HepG2 (cell line): ENCODE measurements around the gene NPB. TPM values are rescaled to one million over a fixed set of nuclear protein-coding genes. Genes with fewer than 3 reads are reported as not detected.

ENCODE experiments used
- CEBPB ChIP-seq: IDR thresholded peaks from 2 replicates; pipeline ENCODE4 v1.6.1; 2011; ENCODE audit warnings: low read depth, low read length, improper control_type of control experiment, borderline replicate concordance
- FOSL1 ChIP-seq: sonication (generic); formaldehyde crosslinking; IDR thresholded peaks from 2 replicates; pipeline ENCODE4 v1.9.0; 2021; ENCODE audit warnings: missing genetic modification reagents, borderline replicate concordance
- FOXP1 ChIP-seq, 2 experiments: fragments of 450-650 bp in 1 of 2; IDR thresholded peaks; 2 replicates each; pipeline ENCODE4 v1.6.1; 2017 to 2018; ENCODE audit warnings: antibody characterized with exemption in 1 of 2
- KDM5B ChIP-seq: sonication (generic); formaldehyde crosslinking; IDR thresholded peaks from 2 replicates; pipeline ENCODE4 v1.4.0; 2020; ENCODE audit warnings: missing genetic modification reagents, mild to moderate bottlenecking, borderline replicate concordance
- MEIS2 ChIP-seq: sonication (generic); formaldehyde crosslinking; IDR thresholded peaks from 2 replicates; pipeline ENCODE4 v1.9.0; 2021; ENCODE audit warnings: mild to moderate bottlenecking, missing genetic modification reagents
- MTF1 ChIP-seq: sonication (generic); formaldehyde crosslinking; IDR thresholded peaks from 2 replicates; pipeline ENCODE4 v1.5.0; 2020; ENCODE audit warnings: missing genetic modification reagents
- MTF2 ChIP-seq: sonication (generic); formaldehyde crosslinking; IDR thresholded peaks from 2 replicates; pipeline ENCODE4 v1.5.0; 2020; ENCODE audit warnings: missing genetic modification reagents, borderline replicate concordance
- SNAI1 ChIP-seq: sonication (generic); formaldehyde crosslinking; IDR thresholded peaks from 2 replicates; pipeline ENCODE4 v1.5.0; 2020; ENCODE audit warnings: mild to moderate bottlenecking, missing genetic modification reagents, borderline replicate concordance
- TRIM24 ChIP-seq: sonication (generic); formaldehyde crosslinking; IDR thresholded peaks from 2 replicates; pipeline ENCODE4 v1.8.0; 2022; ENCODE audit warnings: mild to moderate bottlenecking, missing genetic modification reagents
- ZBTB3 ChIP-seq: sonication (generic); formaldehyde crosslinking; IDR thresholded peaks from 2 replicates; pipeline ENCODE4 v1.4.0; 2020; ENCODE audit warnings: low read depth, mild to moderate bottlenecking, moderate library complexity, missing genetic modification reagents, borderline replicate concordance
- ZBTB42 ChIP-seq: sonication (generic); formaldehyde crosslinking; IDR thresholded peaks from 2 replicates; pipeline ENCODE4 v1.5.0; 2020; ENCODE audit warnings: mild to moderate bottlenecking, missing genetic modification reagents
- ZFP90 ChIP-seq: sonication (generic); formaldehyde crosslinking; IDR thresholded peaks from 2 replicates; pipeline ENCODE4 v1.8.0; 2022; ENCODE audit warnings: missing genetic modification reagents, mild to moderate bottlenecking, inconsistent platforms, borderline replicate concordance
- ZNF101 ChIP-seq: sonication (generic); formaldehyde crosslinking; IDR thresholded peaks from 2 replicates; pipeline ENCODE4 v1.4.0; 2020; ENCODE audit warnings: mild to moderate bottlenecking, low read depth, missing genetic modification reagents, borderline replicate concordance
- ZNF138 ChIP-seq: sonication (generic); formaldehyde crosslinking; IDR thresholded peaks from 2 replicates; pipeline ENCODE4 v1.5.0; 2020; ENCODE audit warnings: mild to moderate bottlenecking, low read depth, missing genetic modification reagents
- ZNF331 ChIP-seq: sonication (generic); formaldehyde crosslinking; IDR thresholded peaks from 2 replicates; pipeline ENCODE4 v1.4.0; 2020; ENCODE audit warnings: missing genetic modification reagents
- ZNF343 ChIP-seq: sonication (generic); formaldehyde crosslinking; IDR thresholded peaks from 2 replicates; pipeline ENCODE4 v1.4.0; 2020; ENCODE audit warnings: mild to moderate bottlenecking, missing genetic modification reagents
- ZNF512B ChIP-seq: sonication (generic); formaldehyde crosslinking; IDR thresholded peaks from 2 replicates; pipeline ENCODE4 v1.5.1; 2020; ENCODE audit warnings: missing genetic modification reagents, mild to moderate bottlenecking, borderline replicate concordance
- ZNF570 ChIP-seq: sonication (generic); formaldehyde crosslinking; IDR thresholded peaks from 2 replicates; pipeline ENCODE4 v1.4.0; 2020; ENCODE audit warnings: mild to moderate bottlenecking, missing genetic modification reagents, borderline replicate concordance
- ZNF703 ChIP-seq: sonication (generic); formaldehyde crosslinking; IDR thresholded peaks from 2 replicates; pipeline ENCODE4 v1.5.1; 2020; ENCODE audit warnings: missing genetic modification reagents, mild to moderate bottlenecking, moderate library complexity, borderline replicate concordance
- ZNF83 ChIP-seq: sonication (generic); formaldehyde crosslinking; IDR thresholded peaks from 2 replicates; pipeline ENCODE4 v1.4.0; 2020; ENCODE audit warnings: missing genetic modification reagents, mild to moderate bottlenecking, borderline replicate concordance
- ZNF883 ChIP-seq: sonication (generic); formaldehyde crosslinking; IDR thresholded peaks from 2 replicates; pipeline ENCODE4 v1.5.1; 2020; ENCODE audit warnings: mild to moderate bottlenecking, missing genetic modification reagents; ENCODE audit errors: not compliant biosample characterization
- polyA plus RNA-seq, 8 experiments: library from polyadenylated mRNA; depleted of rRNA in 3 of 8; stranded (reverse) in 7 of 8; unstranded in 1 of 8; fragments of >200 nt; fragmentation: Illumina TruSeq in 4 of 8; extraction: Trizol in 4 of 8; gene quantifications; 2 replicates each; pipeline versions ENCODE4 v1.2.1 to v1.2.3, GENCODE V29; 2011 to 2016; ENCODE audit warnings: low read depth in 4 of 8, missing spikeins in 1 of 8, mixed read lengths in 1 of 8; ENCODE audit not compliant: insufficient read depth in 1 of 8
- total RNA-seq, 5 experiments: library from RNA; depleted of rRNA; stranded (reverse); fragments of >200 nt; fragmentation: Illumina TruSeq; extraction: Trizol; gene quantifications; 2 replicates each; pipeline ENCODE4 v1.2.3, GENCODE V29; 2016; ENCODE audit warnings: low read depth in 1 of 5
- TF ChIP-seq, protein P1 (sequence below): IDR thresholded peaks from 2 replicates; pipeline ENCODE4 v1.6.1; 2018; ENCODE audit warnings: missing genetic modification reagents

The NPB gene
- total and polyA plus RNA-seq, 2 of the 13 experiments (the other 11 are each of a cell fraction or from before 2014, with no cell fraction given), result 0.11 to 0.93 TPM

GRCh38 chr17:81871387-81872230 lies 30.4 kb upstream of the NPB start (continued):
- TF ChIP-seq ZNF512B (CRISPR knock-in tag) (no peak), MTF1 (no peak), ZNF883 (CRISPR knock-in tag) (peak; percentile 98), ZNF570 (CRISPR knock-in tag) (peak; percentile 90; the same call in 1 of the 2 replicates), ZNF703 (CRISPR knock-in tag) (peak; percentile 89), ZNF343 (CRISPR knock-in tag) (peak; percentile 91), KDM5B (CRISPR knock-in tag) (peak; percentile 100), ZNF83 (CRISPR knock-in tag) (peak; percentile 99), TRIM24 (CRISPR knock-in tag) (no peak), SNAI1 (peak; percentile 31; the same call in 1 of the 2 replicates), ZNF101 (CRISPR knock-in tag) (peak; percentile 48; the same call in 1 of the 2 replicates), FOSL1 (CRISPR knock-in tag) (no peak), ZFP90 (CRISPR knock-in tag) (peak; percentile 78), ZBTB3 (CRISPR knock-in tag) (no peak), CEBPB (no peak), ZNF138 (CRISPR knock-in tag) (peak; percentile 98), ZBTB42 (CRISPR knock-in tag) (peak; percentile 88; the same call in 1 of the 2 replicates), ZNF331 (CRISPR knock-in tag) (no peak), MTF2 (no peak), FOXP1 (IDR thresholded peaks at IDR 0.05) (no peak), FOXP1 (CRISPR knock-in tag; IDR thresholded peaks at IDR 0.05) (no peak), MEIS2 (peak; percentile 93)
- TF ChIP-seq, protein P1, sequence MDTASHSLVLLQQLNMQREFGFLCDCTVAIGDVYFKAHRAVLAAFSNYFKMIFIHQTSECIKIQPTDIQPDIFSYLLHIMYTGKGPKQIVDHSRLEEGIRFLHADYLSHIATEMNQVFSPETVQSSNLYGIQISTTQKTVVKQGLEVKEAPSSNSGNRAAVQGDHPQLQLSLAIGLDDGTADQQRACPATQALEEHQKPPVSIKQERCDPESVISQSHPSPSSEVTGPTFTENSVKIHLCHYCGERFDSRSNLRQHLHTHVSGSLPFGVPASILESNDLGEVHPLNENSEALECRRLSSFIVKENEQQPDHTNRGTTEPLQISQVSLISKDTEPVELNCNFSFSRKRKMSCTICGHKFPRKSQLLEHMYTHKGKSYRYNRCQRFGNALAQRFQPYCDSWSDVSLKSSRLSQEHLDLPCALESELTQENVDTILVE, result no peak; the same call in 1 of the 2 replicates
